GM19025 (cell line): Measurements from ENCODE around the gene UPK2.

Experiments
- ATAC-seq: cut with Tn5 transposase; IDR thresholded peaks from one replicate; pipeline ENCODE4 v1.9.1; 2021; ENCODE audit warnings: mild to moderate bottlenecking, low read depth, moderate library complexity; ENCODE audit not compliant: unreplicated experiment

The UPK2 gene

DNA sequence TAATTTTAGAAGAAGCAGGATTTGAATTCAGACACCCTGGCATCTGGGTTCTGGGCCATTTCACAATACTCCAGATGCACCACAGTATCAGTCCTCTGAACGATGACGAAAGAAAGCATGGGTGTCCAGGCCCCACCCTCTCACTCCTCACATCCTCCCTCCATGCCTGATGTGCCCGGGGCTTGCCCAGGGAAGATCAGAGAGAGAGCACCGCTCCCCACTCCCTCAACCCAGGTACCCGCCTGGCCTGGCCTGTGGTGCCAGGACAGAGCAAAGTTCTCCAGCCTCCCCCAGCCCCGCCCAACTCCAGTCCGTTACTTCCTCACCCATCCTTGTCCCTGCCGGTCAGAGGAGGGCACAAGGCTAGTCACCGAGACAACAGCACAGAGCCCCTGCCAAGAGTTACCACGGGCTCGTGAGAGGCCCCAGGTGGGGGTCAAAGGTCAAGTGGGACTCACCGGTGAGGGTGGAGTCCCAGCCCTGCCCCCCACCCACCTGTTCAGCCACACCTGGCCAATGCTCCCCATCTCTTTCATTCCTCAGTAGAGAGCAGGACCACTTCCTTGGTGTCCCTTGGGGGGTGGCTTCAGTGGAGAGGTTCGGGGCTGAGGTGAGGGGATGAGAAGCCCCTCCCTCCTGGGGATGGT is 38.5 kb upstream of the UPK2 start:
- ATAC-seq: no peak

DNA sequence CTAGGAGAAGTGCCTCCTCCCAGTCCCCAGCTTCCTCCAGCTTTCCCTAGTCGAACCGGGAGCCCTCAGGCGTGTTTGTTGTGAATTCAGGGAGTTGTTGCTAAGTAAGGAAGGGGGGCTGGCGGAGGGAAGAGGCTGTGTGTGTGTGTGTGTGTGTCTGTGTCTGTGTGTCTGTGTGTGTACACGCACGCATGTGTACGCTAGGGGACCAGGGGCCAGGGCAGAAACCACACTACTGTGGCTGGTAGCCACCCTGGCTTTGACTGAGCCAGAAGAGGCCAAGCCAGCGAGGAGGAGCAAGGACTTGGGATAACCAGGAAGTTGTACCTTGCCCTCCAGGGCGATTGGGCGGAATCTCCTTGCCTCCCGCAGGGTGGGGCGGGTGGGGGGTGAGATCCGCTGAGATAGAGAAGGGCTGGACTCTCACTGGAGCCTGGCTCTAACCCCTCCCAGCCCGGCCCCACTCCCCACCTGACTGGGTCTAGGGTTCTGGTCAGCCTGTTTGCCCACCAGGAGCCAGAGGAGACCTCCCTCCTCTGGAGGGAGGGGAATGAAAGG is 37.9 kb upstream of the UPK2 start:
- ATAC-seq: no peak

DNA sequence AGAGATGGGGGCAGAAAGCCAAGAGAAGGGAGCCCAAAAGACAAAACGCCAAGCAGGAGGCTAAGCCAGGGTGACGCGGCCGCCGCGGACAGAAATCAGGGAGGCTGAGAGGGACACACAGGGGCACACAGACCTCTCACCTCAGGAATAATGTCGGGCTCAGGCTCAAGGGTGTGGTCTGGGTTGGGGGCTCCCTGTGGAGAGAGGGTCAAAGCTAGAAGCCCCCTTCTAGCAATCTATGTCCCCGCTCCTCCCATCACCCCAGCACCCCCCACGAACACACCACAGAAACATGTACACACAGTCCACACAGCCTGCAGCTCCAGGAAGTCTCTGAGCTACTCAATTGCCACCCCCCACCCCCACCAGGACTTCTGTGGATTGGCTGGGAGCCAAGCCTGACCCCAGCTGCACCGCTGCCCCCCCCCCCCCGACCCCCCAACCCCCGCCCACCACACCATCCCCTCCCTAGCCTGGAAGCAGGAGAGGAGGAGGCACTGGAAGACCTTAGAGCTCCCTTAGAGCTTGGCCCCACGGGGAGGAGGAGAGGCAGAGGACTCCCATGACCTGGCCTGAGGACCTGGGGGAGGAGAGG is 37.3 kb upstream of the UPK2 start:
- ATAC-seq: no peak

DNA sequence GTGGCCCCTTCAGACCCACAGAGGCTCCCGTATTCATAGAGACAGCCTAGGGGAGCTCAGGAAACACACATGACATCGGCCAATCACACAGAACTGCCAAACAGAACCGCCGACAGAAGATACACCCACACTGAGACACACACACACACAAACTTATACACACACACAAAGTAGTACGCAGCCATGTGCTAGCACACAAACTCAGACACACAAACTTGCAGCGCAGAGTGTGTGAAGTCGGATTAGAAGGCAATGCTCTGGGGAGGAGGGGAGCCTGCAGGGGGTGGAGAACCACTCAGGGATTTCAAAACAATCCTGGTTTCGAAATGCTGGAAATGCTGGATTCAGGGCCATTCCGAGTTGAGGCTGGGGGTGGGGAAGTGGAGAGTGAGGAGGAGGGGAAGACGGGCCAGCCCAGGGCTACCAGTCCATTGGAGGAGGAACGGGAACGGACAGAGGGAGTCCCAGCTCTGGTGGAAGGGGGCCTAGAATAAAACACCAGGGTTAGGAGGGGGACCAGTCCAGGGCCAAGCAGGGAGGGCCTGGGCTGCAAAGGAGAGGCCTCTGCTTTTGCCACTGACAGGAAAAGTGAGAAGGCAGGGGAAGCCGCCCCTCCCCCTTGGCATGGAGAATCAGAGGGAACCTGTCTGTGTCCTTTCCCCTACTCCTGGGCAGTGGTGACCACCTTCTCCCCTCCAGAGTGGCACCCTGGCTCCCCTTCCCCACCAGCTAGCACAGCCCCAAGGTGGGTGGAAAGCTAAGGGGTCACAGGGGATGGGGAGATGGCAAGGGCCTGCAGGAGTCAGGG is 34.8 kb upstream of the UPK2 start:
- no peak for ATAC-seq

DNA sequence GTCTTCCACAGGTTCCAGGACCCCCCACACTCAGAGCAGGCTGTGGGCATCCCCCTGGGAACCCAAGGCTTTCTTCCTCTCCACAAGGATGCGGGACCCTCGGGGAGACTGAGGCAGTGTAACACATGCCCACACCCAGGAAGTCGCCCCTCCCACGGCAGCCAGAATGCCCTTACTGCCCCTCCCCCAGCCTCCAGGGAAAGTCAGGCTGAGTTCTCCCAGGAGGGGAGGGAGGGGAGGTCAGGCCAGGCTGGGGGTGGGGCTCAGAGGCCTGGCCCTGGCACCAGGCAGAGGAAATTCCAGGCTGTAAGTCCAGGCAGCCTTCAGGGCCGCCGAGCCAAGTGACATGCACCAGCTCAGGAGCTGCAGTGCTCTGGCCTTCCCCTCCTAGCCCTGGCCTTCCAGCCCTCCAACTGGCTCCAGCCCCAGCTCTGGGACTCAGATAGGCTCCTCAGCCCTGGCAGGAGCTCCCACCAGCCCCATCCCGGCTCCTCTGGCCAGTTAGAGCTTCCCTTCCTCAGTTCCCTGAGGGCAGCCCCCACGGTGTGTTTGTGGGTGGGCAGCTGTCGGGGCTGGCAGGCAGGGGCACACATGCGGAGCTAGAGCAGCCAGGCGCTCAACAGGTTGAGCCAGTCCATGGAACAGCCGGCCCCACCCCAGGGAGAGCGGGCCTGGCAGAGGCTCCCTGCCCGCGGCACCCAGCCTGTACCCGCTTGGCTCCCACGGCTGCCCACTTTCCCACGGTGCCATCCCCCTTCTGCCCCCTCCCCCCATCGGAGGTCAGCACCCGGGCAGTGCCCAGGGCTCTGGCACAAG is 34.0 kb upstream of the UPK2 start:
- no peak for ATAC-seq

DNA sequence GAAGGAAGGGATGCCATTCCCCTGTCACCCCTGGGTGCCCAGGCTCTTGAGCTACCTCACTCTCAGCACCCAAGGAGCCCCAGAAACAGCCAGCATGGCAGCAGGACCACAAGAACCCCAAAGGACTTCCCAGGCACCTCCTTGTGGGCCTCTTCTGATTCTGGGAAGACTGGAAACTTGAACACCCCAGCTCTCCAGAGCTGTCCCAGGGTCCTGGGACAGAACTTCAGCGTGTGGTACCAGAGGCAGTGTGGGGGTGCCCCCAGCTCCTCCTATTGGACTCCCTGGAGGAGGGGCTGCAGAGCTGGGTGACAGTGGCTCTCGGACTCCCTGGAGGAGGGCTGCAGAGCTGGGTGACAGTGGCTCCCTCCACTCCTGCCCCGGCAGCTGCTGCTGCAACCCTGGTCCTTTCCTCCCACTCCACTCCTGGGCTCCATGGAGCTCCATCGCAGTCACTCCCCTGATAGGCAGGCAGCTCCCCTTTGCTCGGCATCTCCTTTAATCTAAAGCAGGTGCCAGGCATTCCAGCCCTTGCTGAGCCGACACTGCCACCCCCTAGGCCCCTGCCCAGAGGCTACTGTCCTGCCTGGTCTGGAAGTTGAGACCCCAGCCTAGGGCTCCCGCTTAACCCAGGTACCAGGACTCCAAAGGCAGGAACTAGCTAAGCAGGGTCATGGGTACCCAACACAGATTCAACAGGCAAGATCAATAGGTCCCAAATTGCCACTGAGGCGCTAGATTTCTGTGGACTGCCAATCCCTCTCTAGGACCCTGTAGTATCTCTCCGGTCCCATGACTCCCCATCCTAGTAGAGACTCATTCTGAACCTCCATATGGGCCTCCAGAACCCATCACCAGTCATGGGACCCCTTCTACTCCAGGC is 33.1 kb upstream of the UPK2 start:
- no peak for ATAC-seq

DNA sequence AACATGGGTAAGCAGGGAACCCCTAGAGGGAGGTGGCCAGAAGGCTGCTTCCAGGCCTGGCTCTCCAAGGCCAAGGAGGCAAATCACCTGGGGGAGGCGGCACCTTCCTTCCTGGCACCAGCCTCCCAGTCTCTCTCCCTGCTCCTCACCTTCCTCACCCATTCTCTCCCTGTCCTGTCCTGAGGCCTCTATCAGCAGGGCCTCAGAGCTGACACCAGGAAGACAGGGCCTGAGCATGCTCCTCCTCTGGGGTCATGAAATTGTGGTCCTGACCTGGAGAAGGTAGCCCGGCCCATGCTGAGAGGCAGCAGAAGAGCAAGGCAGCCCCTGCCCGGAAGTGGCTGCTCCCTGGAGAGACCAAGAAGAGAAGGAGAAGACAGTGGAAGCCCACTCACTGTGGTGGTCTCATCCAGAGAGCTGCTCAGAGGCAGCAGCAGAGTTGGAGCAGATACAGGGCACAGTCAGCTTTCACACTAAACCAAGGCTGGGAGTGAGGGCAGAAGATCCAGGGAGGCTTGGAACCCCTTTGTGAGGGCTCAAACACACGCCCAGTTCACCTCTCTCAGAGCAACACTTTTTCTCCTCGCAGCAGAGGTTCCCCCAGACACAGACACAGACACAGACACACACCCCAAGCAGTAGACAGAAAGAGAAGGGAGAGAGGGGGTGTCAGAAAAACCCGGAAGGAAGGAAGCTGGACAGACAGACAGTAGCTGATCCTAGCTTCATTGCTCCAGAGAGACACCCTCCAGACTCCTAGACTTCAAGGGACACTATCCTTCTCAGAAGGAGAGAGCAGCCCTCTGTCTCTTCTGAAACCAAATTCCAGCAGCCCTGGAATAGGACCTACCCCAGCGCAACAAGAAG is 32.1 kb upstream of the UPK2 start:
- no peak for ATAC-seq

DNA sequence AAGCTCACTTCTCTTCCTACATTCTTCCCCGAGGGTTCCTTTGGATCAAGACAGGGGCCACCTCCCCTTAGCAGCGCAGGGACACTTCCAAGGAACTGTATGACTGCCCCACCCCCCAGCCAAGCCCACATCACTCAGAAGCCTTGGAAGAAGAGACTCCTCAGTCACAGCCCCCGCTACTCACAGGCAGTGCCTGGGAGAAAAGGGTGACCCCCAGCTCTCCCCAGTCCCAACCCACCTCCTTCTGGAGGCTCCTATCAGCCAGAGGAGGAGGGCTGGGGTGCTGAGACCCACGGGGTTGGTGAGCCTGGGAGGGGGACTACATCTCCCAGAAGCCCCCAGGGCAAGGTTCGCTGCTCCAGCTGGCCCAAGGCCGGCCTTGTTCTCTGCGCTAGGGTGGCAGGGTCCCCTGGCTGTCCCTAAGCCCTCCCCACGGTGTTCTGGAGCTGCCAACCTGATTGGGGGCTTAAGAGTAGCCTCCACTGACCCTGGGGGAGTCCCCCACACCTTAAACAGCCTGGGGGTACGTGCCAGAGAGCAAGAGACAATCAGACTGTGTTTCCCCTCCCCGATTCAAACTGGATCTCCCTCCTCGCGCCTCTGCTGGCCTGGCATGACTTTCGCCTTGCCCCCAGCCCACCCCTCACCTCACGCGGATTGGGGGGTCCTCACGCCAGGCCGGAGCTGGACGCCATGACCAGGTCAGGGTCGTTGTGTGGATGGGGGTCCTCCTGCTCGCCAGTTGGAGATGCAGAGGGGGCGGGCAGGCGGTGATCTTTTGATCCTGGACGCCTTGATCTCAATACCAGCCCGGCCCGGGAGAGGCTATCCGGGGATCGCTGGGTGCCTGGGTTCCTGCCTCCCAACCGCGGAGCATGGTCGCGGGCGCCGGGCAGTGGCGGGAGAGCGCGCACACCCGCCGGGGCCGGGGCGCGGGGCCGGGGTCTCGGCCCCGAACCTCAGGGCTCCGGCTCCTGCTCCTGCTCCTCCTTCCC is 31.2 kb upstream of the UPK2 start:
- no peak for ATAC-seq

DNA sequence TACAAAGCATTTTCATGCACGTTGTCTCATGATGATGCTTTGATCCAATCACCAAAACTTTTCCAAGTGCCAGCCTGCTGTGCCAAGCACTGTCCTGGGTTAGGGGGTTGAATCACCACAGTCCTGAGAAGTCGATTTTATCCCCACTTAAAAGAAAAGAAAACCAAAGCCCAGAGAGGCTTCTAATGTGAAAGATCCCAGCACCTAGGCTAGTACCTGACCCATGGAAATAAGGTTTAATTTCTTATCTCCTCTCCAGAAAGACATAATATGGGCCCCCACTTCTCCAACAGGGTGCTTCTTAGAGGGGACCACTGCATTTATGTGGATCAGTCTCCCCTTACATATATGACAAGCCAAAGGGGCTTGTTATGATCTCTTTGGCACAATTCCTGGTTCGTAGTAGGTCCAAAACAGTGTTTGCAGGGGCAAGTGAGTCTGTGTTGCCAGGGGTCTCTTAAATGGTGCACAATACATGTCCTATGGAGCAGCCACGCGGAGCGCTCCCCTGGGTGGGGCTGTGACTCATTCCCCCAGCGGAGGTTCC is 28.5 kb upstream of the UPK2 start:
- ATAC-seq: no peak

DNA sequence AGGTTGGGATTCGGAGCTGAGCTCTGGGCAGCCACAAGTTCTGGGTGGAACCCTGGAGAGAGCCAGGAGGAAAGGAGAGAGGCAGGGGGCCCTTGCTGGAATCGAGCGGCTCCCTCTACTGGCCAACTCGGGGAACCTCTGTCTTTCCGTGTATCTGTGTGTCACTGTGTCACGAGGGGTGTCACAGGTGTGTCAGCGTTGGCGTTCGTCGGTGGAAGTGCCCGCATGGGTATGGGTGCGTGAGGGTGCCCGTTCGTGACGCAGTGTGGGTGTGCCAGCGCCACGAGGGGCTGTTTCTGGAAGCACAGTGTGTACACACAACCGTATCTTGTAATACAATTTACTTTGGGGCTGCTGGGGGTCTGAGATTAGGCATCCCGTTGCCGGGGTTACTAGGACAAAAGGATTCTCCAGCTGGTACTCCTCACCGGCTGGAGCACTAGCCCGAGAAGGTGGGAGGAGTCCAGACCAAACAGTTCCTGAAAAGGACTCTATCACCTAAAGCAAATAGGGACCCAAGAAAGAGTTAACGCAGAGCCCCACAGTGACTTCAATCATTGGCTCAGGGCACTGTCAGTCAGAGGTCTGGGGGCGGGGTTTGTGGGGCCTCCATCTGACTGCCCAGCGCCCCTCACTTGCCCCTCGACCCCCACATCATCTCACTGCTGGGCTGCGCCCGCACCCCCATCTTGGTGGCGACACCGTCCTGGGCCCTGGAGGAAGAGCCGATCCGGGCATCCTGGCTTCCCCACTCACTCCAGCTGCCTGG is 27.8 kb upstream of the UPK2 start:
- ATAC-seq: no peak

DNA sequence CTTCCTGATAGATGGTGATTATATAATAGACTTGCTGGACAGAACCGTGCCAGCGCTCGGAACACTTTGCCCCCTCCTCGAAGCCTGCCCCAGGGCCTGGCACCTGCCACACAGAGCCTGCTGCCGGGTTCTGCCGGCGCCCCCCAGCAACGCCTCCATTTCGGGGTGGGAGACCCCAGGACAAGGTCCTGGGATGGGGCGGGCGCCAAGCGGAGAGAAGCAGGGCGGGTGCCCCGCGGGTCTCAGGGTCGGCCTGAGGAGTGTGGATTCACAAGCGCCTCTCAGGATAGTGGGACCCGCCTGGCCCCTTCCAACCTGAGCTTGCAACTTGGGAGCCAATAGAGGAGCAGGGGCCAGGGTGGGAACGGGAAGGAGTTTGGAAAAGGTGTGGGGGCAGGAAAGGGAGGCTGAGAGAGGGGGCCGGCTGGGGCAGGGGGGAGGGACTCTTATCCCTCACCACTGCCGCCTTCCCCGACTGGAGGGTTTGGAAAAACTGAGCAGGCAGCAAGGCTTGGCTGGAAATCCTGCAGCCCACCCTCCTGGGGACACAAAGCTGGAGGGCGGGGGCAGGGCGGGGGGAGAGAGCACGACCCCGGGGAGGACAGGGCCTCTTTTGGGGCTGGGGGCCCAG is 27.1 kb upstream of the UPK2 start:
- no peak for ATAC-seq

DNA sequence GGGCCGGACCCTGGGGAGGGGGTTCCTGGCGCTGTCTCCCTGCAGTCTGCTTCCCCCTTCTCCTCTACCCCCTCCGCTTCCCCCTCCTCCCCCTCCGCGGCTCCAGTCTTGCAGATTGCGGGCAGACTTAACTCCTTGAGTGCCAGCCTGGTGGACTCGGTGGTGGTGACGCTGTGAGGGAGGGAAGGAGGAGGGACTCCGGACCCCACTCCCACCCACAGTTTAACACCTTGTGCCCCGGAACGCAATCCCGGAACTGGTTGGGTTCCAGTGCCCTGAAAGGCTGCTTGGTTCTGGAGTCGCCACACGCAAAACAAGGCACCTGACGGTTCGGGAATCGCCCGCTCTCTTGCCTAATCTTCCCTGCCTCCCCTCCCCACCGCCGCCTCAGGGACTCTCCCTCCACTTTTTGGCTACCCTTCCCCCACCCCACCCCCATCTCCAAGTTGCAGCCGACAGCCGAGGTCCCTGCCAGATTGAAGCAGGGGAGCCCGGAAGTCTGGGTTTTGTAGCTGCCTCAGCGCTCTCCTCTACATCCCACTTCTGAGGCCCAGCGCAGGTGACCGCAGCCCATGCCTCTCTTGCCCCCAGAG is 26.5 kb upstream of the UPK2 start:
- ATAC-seq: no peak

DNA sequence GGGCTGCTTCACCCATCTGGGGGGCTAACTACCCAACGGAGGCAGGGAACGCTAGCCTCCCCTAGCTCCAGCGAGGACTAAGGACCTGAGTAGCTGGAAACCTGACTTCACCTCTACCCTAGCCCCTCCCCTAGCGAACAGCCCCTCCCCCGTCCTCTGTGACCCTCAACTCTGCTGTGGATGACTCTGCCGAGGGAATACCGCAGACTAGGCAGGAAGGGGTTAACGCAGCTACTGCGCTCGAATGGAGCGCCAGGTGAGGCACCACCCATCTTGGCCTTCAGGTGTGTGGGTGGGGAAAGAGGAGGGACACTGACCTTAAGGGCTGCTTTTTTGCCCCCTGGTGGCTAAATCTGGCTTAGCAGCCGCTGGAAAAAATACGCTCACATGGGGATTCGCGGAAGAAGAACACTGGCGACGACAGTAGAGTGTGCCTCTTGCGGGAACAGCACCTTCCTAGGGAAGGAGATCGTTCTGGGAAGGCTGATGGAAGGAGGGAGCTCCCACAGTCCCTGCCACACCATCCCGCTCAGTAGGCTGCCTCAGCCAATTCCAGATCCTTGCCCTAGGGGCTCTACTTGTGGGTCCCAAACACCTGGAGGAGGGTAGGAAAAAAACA is 25.9 kb upstream of the UPK2 start:
- no peak for ATAC-seq

DNA sequence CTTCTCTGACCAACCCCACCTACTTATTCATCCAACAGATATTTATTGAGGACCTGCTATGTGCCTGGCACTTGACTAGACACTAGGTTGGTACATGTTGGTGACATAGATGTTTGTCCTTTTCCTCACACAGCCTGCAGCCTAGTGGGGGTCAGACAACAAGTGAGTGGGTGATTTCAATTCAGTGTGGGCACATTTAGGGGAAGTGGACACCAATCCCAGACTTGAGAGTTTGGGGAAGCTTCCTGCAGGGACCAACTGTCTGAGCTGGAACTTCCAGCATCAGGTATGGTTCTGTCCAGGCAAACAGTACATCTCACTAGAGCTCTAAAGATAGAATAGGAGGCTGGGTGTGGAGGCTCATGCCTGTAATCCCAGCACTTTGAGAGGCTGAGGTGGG is 24.5 kb upstream of the UPK2 start:
- ATAC-seq: no peak

DNA sequence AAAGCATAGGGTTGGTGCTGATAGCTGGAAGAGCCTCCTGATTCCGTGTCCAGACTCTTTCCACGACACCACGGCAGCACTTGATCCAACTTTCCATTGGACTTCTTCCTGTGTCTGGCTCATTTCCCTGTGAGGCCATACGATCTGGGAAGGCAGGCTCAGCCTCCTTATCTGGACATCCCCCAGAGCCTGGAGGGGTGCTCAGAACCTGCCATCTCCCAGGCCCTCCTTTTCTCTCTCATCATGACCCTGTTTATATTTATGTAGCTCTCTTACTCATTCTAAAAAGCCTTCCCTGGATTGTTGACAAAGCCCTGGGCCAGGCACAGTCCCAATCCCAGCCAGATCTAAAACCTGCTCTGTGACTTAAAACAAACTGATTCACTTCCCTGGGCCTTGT is 22.6 kb upstream of the UPK2 start:
- ATAC-seq: no peak
